Measurements from ENCODE around the gene TREH. TPM values are rescaled to one million over a fixed set of nuclear protein-coding genes. Genes with fewer than 3 reads are reported as not detected.
"Not testable (repeated sequence)": the region's sequence is repeated elsewhere in the genome, so short reads cannot be mapped to it uniquely, and the experiment has no call there.

Gene TREH
- total RNA-seq, 2 donors from 2014 or later = not detected

DNA sequence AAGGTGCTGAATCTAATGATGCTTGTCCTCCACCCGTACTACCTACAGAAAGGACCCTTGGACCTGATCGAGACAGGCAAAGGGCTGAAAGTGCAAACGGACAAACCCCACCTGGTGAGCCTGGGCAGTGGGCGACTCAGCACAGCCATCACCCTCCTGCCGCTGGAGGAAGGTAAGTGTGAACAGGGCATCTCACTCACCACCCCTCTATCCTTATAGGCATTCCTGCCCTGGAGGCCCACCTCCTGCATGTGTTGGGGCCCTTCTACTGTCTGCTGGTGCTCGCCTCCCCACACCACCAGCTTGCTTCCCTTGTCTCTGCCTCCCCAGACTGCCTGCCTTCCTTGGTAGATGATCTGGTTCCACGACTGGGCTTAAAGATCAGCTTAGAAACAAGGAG is 64.9 kb downstream of the TREH start:
- no peak for ATAC-seq (replicated peaks)
- H3K27me3 Mint-ChIP-seq = peaks cover 5% of the 10 kb centered on the region
- H3K4me1 Mint-ChIP-seq = peaks cover 13% of the 10 kb centered on the region
- H3K36me3 Mint-ChIP-seq (ENCODE audit: low read depth) = peaks cover 6% of the 10 kb centered on the region
- no peak overlapping the region for H3K4me3 Mint-ChIP-seq
- no peaks in the 10 kb centered on the region for H3K9me3 Mint-ChIP-seq
- no peak overlapping the region for H3K27ac Mint-ChIP-seq

GRCh38 chr11:118612378-118612777 is 67.1 kb downstream of the TREH start:
- Mint-ChIP-seq H3K9me3 (no peaks in the 10 kb centered on the region), H3K36me3 (ENCODE audit: low read depth) (peaks cover 6% of the 10 kb centered on the region), H3K4me1 (peaks cover 21% of the 10 kb centered on the region), H3K27ac (no peak overlapping the region), H3K4me3 (no peak overlapping the region), H3K27me3 (peaks cover 13% of the 10 kb centered on the region)
- ATAC-seq (replicated peaks) = no peak

GRCh38 chr11:118611433-118611795 is 68.0 kb downstream of the TREH start:
- Mint-ChIP-seq H3K27me3 (peaks cover 13% of the 10 kb centered on the region), H3K4me3 (peak overlapping the region; percentile 90), H3K4me1 (peaks cover 21% of the 10 kb centered on the region), H3K27ac (peak overlapping the region; percentile 14)
- H3K9me3 Mint-ChIP-seq; H3K36me3 Mint-ChIP-seq (ENCODE audit: low read depth); ATAC-seq (replicated peaks): not testable (repeated sequence)

GRCh38 chr11:118610773-118611432 is 68.5 kb downstream of the TREH start:
- peak overlapping the region; percentile 14 for H3K27ac Mint-ChIP-seq
- H3K4me1 Mint-ChIP-seq = peaks cover 21% of the 10 kb centered on the region
- H3K9me3 Mint-ChIP-seq = no peaks in the 10 kb centered on the region
- no peaks in the 10 kb centered on the region for H3K36me3 Mint-ChIP-seq (ENCODE audit: low read depth)
- ATAC-seq (replicated peaks) = peak; percentile 75
- peak overlapping the region; percentile 90 for H3K4me3 Mint-ChIP-seq
- peaks cover 13% of the 10 kb centered on the region for H3K27me3 Mint-ChIP-seq

- peak; percentile 6 for ATAC-seq (replicated peaks)
- H3K9me3 Mint-ChIP-seq = no peaks in the 10 kb centered on the region
- H3K36me3 Mint-ChIP-seq (ENCODE audit: low read depth) = no peaks in the 10 kb centered on the region
- H3K27me3 Mint-ChIP-seq = peaks cover 13% of the 10 kb centered on the region
- peak overlapping the region; percentile 20 for H3K27ac Mint-ChIP-seq
- H3K4me1 Mint-ChIP-seq = peaks cover 21% of the 10 kb centered on the region
- peak overlapping the region; percentile 90 for H3K4me3 Mint-ChIP-seq
Measured at GRCh38 chr11:118610225-118610772, 69.2 kb downstream of the TREH start.

DNA sequence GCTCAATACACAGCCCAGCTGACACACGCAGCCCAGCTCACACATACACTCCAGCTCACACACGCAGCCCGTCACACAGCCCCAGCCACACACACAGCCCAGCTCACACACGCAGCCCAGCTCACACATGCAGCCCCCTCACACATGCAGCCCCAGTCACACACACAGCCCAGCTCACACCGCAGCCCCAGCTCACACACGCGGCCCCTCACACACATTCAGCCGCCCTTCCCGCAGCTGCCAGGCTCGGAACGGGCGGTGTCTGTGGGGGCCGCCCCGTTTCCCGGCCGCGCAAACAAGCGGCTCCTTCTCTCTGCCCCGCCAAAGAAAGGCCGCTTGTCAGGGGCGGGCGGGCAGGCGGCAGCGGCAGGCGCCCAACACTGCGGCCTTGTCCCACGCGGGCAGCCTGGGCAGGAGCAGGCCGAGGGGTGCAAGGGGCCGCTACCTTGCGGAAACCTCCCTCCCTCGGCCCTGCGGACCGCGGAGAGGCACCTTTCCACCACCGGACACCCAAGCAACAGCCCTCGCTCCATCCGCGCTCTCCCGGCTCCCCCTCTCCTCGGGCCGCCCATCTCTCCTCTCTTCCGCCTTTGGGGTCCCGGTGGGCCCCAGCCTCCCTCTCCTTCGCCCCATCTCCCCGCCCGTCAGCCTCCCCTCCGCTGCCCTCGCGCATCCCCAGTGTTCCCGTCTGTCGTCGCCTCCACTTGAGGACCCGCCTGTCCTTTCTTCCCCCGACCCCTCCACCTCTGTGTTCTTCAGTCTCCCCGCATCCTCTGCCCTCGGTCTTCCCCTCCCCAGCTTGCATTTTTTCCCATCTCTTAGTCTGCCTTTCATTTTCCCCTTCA is 69.8 kb downstream of the TREH start:
- H3K27me3 Mint-ChIP-seq = peaks cover 13% of the 10 kb centered on the region
- peak; percentile 8 for ATAC-seq (replicated peaks)
- H3K4me3 Mint-ChIP-seq = peak overlapping the region; percentile 90
- no peaks in the 10 kb centered on the region for H3K36me3 Mint-ChIP-seq (ENCODE audit: low read depth)
- H3K9me3 Mint-ChIP-seq = no peaks in the 10 kb centered on the region
- peak overlapping the region; percentile 20 for H3K27ac Mint-ChIP-seq
- H3K4me1 Mint-ChIP-seq = peaks cover 21% of the 10 kb centered on the region

- peak overlapping the region; percentile 90 for H3K4me3 Mint-ChIP-seq
- H3K27ac Mint-ChIP-seq = peak overlapping the region; percentile 20
- H3K27me3 Mint-ChIP-seq = peaks cover 13% of the 10 kb centered on the region
- H3K36me3 Mint-ChIP-seq (ENCODE audit: low read depth) = no peaks in the 10 kb centered on the region
- peak; percentile 66 for ATAC-seq (replicated peaks)
- no peaks in the 10 kb centered on the region for H3K9me3 Mint-ChIP-seq
- H3K4me1 Mint-ChIP-seq = peaks cover 21% of the 10 kb centered on the region
Measured at GRCh38 chr11:118608360-118609227, 70.9 kb downstream of the TREH start.

- Mint-ChIP-seq H3K27ac (peak within 1 kb of the TSS; percentile 20), H3K4me1 (peaks cover 21% of the 10 kb centered on the region), H3K27me3 (peaks cover 13% of the 10 kb centered on the region), H3K36me3 (ENCODE audit: low read depth) (peaks cover 6% of the 10 kb centered on the region), H3K4me3 (peak within 1 kb of the TSS; percentile 90), H3K9me3 (no peaks in the 10 kb centered on the region)
- peak; percentile 25 for ATAC-seq (replicated peaks)
Measured at GRCh38 chr11:118607401-118608359, 71.8 kb downstream of the TREH start, which contains the start of gene PHLDB1. PHLDB1 (plus strand) TSS chr11:118607615; CDS start chr11:118613837, 6,222 bp downstream.

Other genes starting within 250 kb of the TREH start
- gene KMT2A, start 243.2 kb downstream of the TREH start, total RNA-seq = 100 to 1,000 TPM in 1 of 2 donors, 10 to 100 TPM in 1; 81.6 to 118 TPM
- 1 to 10 TPM in 1 of 2 donors, under 1 TPM in 1; 0.29 to 1.2 TPM for gene TTC36, start 152.2 kb downstream of the TREH start, total RNA-seq
- gene TMEM25, start 148.5 kb downstream of the TREH start, total RNA-seq = 10 to 100 TPM in 1 of 2 donors, 1 to 10 TPM in 1; 8.2 to 14.9 TPM
- 1 to 10 TPM; 7.0 to 7.5 TPM for gene IFT46, start 113.7 kb downstream of the TREH start, total RNA-seq
- 100 to 1,000 TPM; 143 to 155 TPM for gene ARCN1, start 107.2 kb downstream of the TREH start, total RNA-seq
- gene PHLDB1, start 72.0 kb downstream of the TREH start, total RNA-seq = 1 to 10 TPM; 2.2 to 4.7 TPM
- gene DDX6, start 111.5 kb upstream of the TREH start, total RNA-seq = 100 to 1,000 TPM; 149 to 209 TPM
- 10 to 100 TPM in 1 of 2 donors, 1 to 10 TPM in 1; 8.0 to 20.2 TPM for gene CXCR5, start 204.2 kb upstream of the TREH start, total RNA-seq
- 10 to 100 TPM; 30.2 to 49.6 TPM for gene BCL9L, start 246.3 kb upstream of the TREH start, total RNA-seq

All from activated T-helper 17 cell treated with anti-CD3 and anti-CD28 coated beads, Interleukin-2, amount 50 U/mL, for 72 hours (primary cell).